ENCODE measurements around the gene PDHA1.

DNA sequence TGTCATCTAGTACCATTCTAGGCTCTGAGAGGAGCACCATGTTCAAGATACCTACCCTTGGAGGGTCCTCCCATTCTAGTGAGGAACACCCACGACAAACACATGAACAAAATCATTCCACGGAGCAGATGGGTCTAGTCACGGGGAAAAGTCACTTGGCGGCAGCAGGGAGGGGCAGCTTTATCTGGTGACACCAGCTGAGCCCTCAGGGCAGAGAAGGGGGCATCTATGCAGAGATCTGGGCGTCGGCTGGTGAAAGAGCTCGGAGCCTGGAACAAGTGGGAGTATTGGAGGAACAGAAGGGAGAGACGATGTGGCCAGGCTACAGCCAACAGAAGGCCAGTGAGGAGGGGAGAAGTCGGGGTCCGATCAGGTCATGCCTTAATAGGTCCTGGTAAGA is 11.9 kb upstream of the PDHA1 start:
- TF ChIP-seq, protein P1, sequence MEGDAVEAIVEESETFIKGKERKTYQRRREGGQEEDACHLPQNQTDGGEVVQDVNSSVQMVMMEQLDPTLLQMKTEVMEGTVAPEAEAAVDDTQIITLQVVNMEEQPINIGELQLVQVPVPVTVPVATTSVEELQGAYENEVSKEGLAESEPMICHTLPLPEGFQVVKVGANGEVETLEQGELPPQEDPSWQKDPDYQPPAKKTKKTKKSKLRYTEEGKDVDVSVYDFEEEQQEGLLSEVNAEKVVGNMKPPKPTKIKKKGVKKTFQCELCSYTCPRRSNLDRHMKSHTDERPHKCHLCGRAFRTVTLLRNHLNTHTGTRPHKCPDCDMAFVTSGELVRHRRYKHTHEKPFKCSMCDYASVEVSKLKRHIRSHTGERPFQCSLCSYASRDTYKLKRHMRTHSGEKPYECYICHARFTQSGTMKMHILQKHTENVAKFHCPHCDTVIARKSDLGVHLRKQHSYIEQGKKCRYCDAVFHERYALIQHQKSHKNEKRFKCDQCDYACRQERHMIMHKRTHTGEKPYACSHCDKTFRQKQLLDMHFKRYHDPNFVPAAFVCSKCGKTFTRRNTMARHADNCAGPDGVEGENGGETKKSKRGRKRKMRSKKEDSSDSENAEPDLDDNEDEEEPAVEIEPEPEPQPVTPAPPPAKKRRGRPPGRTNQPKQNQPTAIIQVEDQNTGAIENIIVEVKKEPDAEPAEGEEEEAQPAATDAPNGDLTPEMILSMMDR (IDR thresholded peaks at IDR 0.05; ENCODE audit: low read depth, low read length): no peak
- TF ChIP-seq EZH2phosphoT487 (IDR thresholded peaks at IDR 0.05; ENCODE audit: low read depth): no peak

Data from OCI-LY3 (cell line).